ENCODE results near the gene ZSCAN9.

Gene ZSCAN9

DNA sequence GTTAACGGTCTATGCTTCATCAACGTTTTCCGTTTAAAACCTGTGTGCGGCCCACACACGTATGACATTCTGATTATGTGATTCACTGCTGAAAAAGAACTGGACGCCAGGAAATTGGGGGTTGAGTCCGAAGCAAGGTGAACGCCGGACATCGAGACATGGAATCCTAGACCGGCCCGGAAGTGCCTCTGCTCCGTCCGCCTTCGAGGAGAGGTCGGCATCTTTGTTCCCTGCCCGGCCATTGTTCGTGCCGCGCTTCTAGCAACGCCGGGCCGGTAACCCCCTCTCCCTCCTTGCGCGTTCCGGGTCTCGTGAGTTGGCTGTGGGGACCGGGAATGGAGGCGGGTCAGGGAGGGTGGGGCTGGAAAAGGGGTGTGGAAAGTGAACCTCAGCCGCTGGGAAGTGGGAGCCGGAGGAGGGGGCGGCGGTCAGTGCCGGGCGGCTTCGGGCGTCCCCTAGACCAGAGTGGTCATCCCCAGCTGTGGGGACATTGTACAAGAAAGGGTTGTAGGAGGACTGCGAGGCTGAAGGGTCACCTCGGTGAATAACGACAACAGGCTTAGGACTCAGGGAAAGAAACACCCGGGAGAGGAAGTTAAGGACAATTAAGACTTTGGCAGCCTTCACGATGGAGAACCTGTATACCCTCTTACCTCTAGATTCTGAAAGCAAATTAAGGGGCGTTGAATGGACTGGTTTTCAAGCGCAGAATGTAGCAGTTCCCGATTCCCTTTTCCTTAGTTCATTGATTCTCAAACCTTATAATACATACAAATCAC lies at the start of gene ZSCAN9:
TSS of gene ZSCAN9 (plus strand) at position 220 of the 779 bp plus-strand sequence. CDS start 1,810 bp downstream, outside the sequence.
- peak; percentile 81 to 92 (median 88) for DNase-seq

- DNase-seq = no peak
These were observed 48.7 kb upstream of the ZSCAN9 start for GRCh38 chr6:28176373-28176772.

DNA sequence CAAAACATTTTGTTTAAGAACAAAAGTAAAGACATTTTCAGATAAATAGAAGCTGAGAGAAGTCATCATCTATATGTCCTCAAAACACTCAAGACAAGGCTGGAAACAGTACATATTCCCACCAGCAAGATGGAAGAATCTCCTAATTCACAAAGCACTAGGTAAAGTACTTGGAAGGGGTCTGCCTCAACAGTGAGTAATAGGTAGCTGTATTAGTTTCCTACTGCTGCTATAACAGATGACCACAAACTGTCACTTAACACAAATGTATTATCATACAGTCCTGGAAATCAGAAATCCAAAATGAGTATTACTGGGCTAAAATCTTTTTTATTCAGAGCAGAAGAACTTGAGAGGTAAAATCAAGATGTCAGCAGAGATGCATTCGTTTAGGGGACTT lies 42.8 kb upstream of the ZSCAN9 start:
- DNase-seq = no peak

- DNase-seq = no peak
These were observed 36.7 kb upstream of the ZSCAN9 start for GRCh38 chr6:28188111-28188979.

- DNase-seq = no peak
These were observed 25.1 kb upstream of the ZSCAN9 start for GRCh38 chr6:28200020-28200419.

DNA sequence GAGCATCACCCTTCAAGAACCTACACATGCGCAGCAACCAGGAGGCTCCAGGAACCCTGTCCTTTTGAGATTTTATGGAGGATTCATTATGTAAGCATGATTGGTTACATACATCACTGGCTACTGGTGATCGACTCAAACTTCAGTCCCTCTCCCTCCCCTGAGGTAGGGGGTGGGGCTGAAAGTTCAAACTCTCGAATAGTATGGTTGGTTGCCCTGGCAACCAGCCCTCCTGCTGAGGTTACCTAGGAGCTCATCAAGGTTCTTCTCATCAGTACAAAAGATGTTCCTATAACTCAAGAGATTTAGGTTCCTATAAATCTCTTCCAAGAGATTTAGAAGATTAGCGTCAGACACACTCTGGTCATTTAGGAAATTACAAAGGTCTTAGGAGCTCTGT lies 21.9 kb upstream of the ZSCAN9 start:
- DNase-seq = peak in 1 of 3 experiments; percentile 13

DNA sequence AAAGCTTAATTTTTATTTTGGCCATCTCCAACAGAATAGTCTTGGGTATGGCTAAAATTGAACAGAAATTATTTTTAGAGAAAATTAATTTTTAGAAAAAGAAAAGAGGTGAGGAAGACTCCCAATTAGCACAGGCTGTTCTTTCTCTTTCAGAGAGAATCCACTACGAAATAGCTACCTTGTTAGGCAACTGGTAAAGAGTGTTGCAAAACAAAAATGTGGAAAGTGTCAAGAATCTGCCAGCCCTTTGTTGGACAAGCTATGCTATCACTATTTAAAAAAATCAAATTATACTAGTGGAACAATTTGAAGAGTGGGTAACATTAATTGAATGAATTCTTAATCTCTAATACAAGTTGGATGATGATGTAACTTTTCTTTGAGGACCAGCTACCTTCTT lies 19.2 kb upstream of the ZSCAN9 start:
- no peak for DNase-seq

DNA sequence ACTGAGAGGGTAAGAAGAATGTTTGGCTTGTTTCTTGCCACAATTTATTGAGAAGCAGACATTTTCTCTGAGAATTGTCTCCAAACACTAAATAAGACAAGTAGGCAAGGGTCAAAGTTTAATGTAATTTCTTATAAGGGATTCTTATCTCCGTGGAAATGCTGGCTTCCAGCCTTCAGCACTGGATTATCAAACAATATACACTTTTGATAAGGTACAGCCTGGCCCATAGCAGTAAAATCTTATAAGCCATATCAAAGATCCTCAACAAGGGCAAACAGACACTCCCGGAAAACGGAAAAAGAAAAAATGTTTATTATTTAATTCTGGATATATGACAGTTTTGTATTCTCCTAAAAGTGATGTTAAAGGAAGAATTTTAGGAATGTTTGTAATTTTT lies 18.5 kb upstream of the ZSCAN9 start:
- DNase-seq = no peak

GRCh38 chr6:28206928-28207509 lies 18.1 kb upstream of the ZSCAN9 start:
- DNase-seq = no peak

- peak in 1 of 3 experiments; percentile 7 for DNase-seq
These were observed 17.5 kb upstream of the ZSCAN9 start for GRCh38 chr6:28207510-28208110.

DNA sequence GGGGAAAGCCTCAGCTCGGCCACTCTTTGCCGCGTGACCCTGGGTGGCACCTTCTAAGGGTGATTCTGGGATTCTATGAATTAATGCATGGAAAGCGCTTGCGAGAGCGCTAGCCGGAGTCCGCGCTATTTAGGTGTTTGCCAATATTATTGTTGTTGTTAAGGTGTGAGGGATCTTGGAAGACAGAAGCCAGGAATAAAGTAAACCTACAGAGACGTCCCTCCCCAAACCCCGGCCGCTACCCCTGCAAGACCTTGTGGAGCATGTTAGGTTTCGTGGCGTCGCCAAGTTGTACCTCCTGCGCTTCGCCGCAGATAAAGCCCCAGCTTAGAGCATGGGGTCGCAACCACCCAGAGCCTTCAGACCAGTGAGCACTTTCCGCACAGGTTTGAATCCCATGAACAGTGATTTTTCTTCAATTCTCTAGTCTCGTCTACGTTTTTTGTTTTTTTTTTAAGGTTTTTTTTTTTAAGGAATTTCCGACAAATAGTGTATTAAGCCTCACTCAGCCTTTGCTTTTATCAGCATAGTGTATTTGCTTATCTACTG lies 16.9 kb upstream of the ZSCAN9 start:
- DNase-seq = no peak

DNA sequence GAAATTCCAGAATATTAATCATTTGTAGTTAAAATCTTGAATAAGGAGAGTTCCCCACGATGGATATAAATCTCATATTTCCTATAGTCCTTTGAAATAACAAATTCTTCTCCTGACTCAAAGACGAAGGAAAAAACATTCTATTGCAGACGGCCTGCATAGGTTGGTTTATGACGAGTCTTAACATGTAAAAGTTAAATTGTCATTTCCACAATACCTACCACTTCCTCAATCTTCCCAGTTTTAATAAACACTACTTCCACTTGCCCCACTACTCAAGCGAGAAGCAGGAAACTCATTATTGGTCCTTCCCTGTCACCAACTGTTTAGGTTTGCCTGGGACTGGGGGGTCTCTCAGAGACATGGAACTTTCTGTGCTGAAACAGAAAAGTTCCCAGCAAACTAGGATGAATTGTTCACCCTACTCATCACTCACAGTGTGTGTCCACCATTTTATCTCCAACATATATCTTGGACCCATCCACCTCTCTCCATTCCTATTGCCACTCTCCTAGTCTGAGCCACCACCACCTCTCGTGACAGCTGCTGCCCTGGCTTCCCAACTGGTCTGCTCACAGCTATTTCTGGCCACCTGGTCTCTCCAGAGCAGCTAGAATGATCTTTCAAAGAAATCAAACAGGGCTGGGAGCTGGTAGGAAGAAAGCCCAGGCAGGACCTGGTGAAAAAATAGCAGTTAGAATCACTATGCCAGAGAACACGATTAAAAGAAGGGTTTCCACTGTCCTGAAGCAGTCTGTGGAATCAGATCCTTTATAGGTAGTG lies 15.1 kb upstream of the ZSCAN9 start:
- DNase-seq = no peak

DNA sequence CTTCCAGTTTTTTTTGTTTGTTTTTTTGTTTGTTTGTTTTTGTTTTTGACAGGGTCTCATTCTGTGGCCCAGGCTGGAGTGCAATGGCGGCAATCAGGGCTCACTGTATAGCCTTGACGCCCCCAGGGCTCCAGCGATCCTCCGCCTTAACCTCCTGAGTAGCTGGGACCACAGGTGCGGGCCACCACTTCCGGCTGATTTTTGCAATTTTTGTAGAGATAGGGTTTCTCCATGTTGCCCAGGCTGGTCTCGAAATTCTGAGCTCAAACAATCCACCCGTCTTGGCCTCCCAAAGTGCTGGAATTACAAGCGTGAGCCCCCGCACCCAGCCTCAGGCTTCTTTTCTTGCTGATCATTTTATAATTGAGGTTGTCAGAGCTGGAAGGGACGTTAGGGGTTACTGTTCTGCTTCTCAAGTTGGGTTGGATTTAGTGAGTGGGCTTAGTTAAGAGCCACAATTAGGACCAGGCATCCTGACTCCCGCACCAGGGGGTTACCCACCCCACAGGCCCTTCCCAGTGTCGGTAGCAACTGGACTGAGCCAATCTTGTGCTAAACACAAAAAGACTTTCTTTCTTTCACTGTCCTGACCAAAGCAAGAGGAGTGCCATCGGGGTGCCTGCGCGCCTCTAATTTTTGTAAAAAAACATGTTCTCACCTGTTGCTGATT lies 13.1 kb upstream of the ZSCAN9 start:
- DNase-seq = no peak

DNA sequence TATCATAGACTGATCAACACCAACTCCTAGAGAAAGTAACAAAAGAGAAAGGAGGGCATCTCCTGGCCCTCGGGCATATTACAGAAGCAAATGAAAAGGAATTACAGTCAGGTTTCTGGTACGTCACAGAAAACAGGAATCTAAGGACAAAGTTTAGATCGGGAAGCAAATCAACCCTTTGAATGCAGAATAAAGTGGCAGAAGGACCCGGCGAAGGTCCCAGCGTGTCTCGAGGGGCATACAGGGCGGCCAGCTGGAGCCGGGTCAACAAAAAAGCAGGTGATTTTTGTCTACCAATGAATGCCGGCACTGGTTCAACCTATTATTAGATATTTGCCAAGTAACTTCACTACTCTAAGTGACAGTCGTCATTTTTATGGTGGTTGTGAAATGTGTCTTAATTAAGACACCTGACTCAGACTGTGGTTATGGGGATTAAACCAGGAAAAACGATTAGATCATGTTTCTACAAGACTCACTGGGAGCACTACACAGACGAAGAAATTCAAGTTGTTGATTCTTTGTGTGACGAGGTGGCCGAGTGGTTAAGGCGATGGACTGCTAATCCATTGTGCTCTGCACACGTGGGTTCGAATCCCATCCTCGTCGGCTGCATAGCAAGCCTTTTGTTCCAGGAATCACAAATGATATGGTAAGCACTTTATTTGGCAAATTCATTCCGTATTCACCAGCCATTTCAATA lies 12.4 kb upstream of the ZSCAN9 start:
- peak; percentile 63 to 89 (median 68) for DNase-seq

GRCh38 chr6:28213213-28213523 lies 11.9 kb upstream of the ZSCAN9 start:
- no peak for DNase-seq

GRCh38 chr6:28215425-28215824 lies 9.7 kb upstream of the ZSCAN9 start:
- DNase-seq = no peak

DNA sequence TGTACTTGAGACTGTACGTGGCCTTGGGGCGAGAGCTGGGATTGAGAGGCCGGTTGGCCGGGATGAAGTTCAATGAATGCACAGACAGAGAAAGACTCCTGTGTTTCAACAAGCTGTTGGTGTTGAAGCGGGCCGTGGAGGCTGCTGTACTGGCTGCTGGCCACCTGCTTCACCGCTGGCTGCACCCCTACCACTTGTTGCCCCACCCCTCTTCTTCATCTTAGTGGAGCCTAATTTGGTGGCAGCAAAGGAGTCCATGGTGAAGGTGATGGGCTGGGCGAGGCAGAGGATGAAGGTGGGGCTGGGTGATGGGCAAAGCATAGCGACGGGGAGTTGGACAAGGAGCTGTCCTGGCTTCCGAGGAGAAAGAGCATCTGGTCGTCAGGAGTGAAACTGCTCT lies 7.2 kb upstream of the ZSCAN9 start:
- no peak for DNase-seq

GRCh38 chr6:28218312-28219248 lies 6.5 kb upstream of the ZSCAN9 start:
- peak; percentile 62 to 87 (median 79) for DNase-seq

DNA sequence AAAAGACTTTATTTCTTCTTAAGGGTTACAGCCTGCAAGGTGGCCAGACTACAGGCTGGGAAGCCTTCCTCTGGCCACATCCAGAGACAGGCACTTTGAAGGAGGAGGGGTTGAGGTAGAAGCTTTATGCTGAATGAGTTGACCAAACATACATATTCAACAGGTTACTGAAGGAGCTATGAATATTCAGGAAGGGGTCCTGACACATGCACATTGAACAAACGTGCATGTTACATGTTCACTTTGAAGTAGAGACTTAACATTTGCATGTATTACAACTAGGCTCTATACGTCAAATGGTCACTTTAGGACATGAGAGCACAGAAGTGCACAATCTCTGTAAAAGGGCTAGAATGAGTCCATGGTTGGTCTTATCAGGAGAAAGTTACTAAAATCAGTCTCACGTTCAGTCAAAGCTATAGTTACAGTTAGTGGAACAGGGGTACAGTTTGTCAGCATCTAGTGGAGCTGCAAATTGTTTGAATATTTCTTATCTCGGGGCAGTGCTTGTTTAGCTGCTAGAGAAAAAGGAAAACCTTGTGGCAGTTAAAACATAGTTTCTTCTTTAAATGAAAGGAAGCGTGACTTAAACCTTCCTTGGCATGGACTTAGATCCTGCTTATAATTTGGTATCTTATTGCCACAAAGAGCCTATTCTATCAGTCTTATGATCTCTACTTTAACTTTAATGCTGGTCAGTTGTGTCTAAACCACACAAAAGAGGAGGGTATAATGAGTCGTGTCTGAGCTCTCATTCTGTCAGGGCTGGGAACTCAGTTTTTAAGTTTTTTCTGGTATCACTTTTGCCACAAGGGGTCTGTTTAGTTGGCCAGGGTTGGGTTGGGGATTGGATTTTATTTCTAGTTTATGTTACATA lies 4.6 kb upstream of the ZSCAN9 start:
- DNase-seq = no peak
